GM23338 (cell line): ENCODE measurements around the gene THOP1. TPM values are rescaled to one million over a fixed set of nuclear protein-coding genes. Genes with fewer than 3 reads are reported as not detected.

ENCODE experiments used
- ATAC-seq: fragments of 200-7000 bp; cut with Tn5 transposase; 3 replicates; pipeline ENCODE4 v1.9.1; 2020
- DNase-seq: peaks from one replicate; pipeline ENCODE4 v3.0.0-alpha.2; 2015; ENCODE audit warnings: low spot score
- H2AFZ ChIP-seq: fragments of 200-600 bp; sonication (generic); 2 replicates; pipeline ENCODE4 v1.8.0; 2016; ENCODE audit warnings: antibody characterized with exemption, mild to moderate bottlenecking, moderate library complexity
- H3F3A ChIP-seq: fragments of 200-600 bp; sonication (generic); replicated peaks from 2 replicates; pipeline ENCODE4 v1.8.0; 2017; ENCODE audit warnings: antibody characterized with exemption, mixed run types, low read depth
- H3K27ac ChIP-seq: fragments of 200-600 bp; sonication (generic); 2 replicates; pipeline ENCODE4 v1.6.1; 2016; ENCODE audit warnings: low read depth
- H3K27me3 ChIP-seq: fragments of 200-600 bp; sonication (generic); 2 replicates; pipeline ENCODE4 v1.8.0; 2016; ENCODE audit warnings: mild to moderate bottlenecking, mixed run types, moderate library complexity; ENCODE audit not compliant: insufficient read depth
- H3K36me3 ChIP-seq: fragments of 200-600 bp; sonication (generic); 2 replicates; pipeline ENCODE4 v1.8.0; 2016; ENCODE audit warnings: mild to moderate bottlenecking; ENCODE audit not compliant: insufficient read depth
- H3K4me1 ChIP-seq: fragments of 200-600 bp; sonication (generic); 2 replicates; pipeline ENCODE4 v1.8.0; 2016; ENCODE audit warnings: mild to moderate bottlenecking, moderate library complexity; ENCODE audit not compliant: insufficient read depth
- H3K4me2 ChIP-seq: fragments of 200-600 bp; sonication (generic); 2 replicates; pipeline ENCODE4 v1.7.1; 2017; ENCODE audit warnings: mixed run types
- H3K4me3 ChIP-seq: fragments of 200-600 bp; sonication (generic); 2 replicates; pipeline ENCODE4 v1.6.1; 2016; ENCODE audit warnings: mixed run types
- H3K79me2 ChIP-seq: fragments of 200-600 bp; sonication (generic); replicated peaks from 2 replicates; pipeline ENCODE4 v1.8.0; 2017; ENCODE audit warnings: mild to moderate bottlenecking; ENCODE audit not compliant: insufficient read depth
- H3K9me2 ChIP-seq: fragments of 200-600 bp; sonication (generic); 2 replicates; pipeline ENCODE4 v1.8.0; 2017; ENCODE audit not compliant: insufficient read depth
- H4K20me1 ChIP-seq: fragments of 200-600 bp; sonication (generic); replicated peaks from 2 replicates; pipeline ENCODE4 v1.8.0; 2017; ENCODE audit warnings: mild to moderate bottlenecking; ENCODE audit not compliant: insufficient read depth
- H3K27ac Mint-ChIP-seq: 2 replicates; pipeline ENCODE4 v1.8.0; 2020; ENCODE audit warnings: inconsistent platforms, mild to moderate bottlenecking, moderate library complexity, mixed read lengths
- H3K27me3 Mint-ChIP-seq: 3 replicates; pipeline ENCODE4 v1.8.0; 2022; ENCODE audit warnings: low read depth, mild to moderate bottlenecking, moderate library complexity, mixed read lengths, inconsistent platforms; ENCODE audit not compliant: insufficient read depth, poor library complexity
- H3K36me3 Mint-ChIP-seq: 3 replicates; pipeline ENCODE4 v1.8.0; 2021; ENCODE audit warnings: low read depth, mild to moderate bottlenecking, inconsistent platforms, moderate library complexity, mixed read lengths
- H3K4me1 Mint-ChIP-seq: 3 replicates; pipeline ENCODE4 v1.8.0; 2020; ENCODE audit warnings: mild to moderate bottlenecking, inconsistent platforms, mixed read lengths
- H3K4me3 Mint-ChIP-seq: 3 replicates; pipeline ENCODE4 v1.8.0; 2021; ENCODE audit warnings: moderate library complexity, mild to moderate bottlenecking, inconsistent platforms, mixed read lengths
- H3K9me3 Mint-ChIP-seq: 3 replicates; pipeline ENCODE4 v1.8.0; 2020; ENCODE audit warnings: moderate library complexity, mild to moderate bottlenecking, inconsistent platforms, mixed read lengths
- EZH2 ChIP-seq: fragments of 200-600 bp; sonication (generic); IDR thresholded peaks from one replicate; pipeline ENCODE4 v1.8.0; 2017; ENCODE audit warnings: antibody characterized with exemption, mild to moderate bottlenecking, low read depth; ENCODE audit not compliant: unreplicated experiment
- EZH2phosphoT487 ChIP-seq: fragments of 200-600 bp; sonication (generic); IDR thresholded peaks from one replicate; pipeline ENCODE4 v1.8.1; 2018; ENCODE audit warnings: antibody characterized with exemption; ENCODE audit not compliant: unreplicated experiment
- POLR2AphosphoS5 ChIP-seq: IDR thresholded peaks from 2 replicates; pipeline ENCODE4 v1.6.1; 2016; ENCODE audit warnings: antibody characterized with exemption, low read depth
- STAT1 ChIP-seq: IDR thresholded peaks from one replicate; pipeline ENCODE4 v1.6.1; 2016; ENCODE audit warnings: antibody characterized with exemption; ENCODE audit not compliant: unreplicated experiment
- ZNF114 ChIP-seq: fragments of 250-450 bp; sonication (Bioruptor Pico); IDR thresholded peaks from 2 replicates; pipeline ENCODE4 v1.5.0; 2020; ENCODE audit warnings: mild to moderate bottlenecking, moderate library complexity
- polyA plus RNA-seq: library from polyadenylated mRNA; unstranded; fragments of >200 nt; fragmentation: Nextera tagmentation; extraction: Ambion mirVana; gene quantifications from 2 replicates; pipeline ENCODE4 v1.2.1, GENCODE V29; 2016
- total RNA-seq: library from RNA; depleted of rRNA; stranded (reverse); fragments of >200 nt; shearing (Covaris generic); gene quantifications from 2 replicates; pipeline ENCODE4 v1.2.3, GENCODE V29; 2014
- TF ChIP-seq, protein P1 (sequence below): fragments of 250-450 bp; sonication (Bioruptor Pico); IDR thresholded peaks from 2 replicates; pipeline ENCODE4 v1.5.0; 2020; ENCODE audit warnings: mild to moderate bottlenecking, moderate library complexity
- TF ChIP-seq, protein P2 (sequence below): IDR thresholded peaks from one replicate; pipeline ENCODE4 v1.6.1; 2018; ENCODE audit warnings: antibody characterized with exemption; ENCODE audit not compliant: unreplicated experiment
- TF ChIP-seq, protein P3 (sequence below): IDR thresholded peaks from 2 replicates; pipeline ENCODE4 v1.6.1; 2016; ENCODE audit warnings: antibody characterized with exemption
- TF ChIP-seq, protein P4 (sequence below), 2 experiments: fragments of 200-600 bp in 1 of 2; sonication (generic) in 1 of 2; conservative IDR thresholded peaks; 2 replicates each; pipeline versions ENCODE4 v1.5.1 to v1.6.1; 2016 to 2017; ENCODE audit warnings: antibody characterized with exemption in 2 of 2, low read depth in 2 of 2, mild to moderate bottlenecking in 2 of 2, moderate library complexity in 1 of 2

Gene THOP1
- total and polyA plus RNA-seq, 2 experiments from 2014 or later, result 110 to 229 TPM

DNA sequence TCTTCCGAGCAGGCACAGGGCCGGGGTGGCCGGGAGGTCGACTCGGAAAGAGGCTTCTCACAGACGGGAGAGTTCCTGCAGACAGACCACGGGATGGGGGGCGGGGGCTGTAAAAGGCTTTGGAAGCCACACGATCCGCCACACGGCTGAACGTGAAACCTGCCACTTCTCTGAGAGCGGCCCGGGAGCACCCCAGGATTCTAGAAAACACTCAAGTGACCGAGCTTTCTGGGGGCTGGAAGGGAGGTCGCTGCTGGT, 29.9 kb upstream of the THOP1 start (continued):
- no peak for TF ChIP-seq POLR2AphosphoS5
- TF ChIP-seq, protein P1, sequence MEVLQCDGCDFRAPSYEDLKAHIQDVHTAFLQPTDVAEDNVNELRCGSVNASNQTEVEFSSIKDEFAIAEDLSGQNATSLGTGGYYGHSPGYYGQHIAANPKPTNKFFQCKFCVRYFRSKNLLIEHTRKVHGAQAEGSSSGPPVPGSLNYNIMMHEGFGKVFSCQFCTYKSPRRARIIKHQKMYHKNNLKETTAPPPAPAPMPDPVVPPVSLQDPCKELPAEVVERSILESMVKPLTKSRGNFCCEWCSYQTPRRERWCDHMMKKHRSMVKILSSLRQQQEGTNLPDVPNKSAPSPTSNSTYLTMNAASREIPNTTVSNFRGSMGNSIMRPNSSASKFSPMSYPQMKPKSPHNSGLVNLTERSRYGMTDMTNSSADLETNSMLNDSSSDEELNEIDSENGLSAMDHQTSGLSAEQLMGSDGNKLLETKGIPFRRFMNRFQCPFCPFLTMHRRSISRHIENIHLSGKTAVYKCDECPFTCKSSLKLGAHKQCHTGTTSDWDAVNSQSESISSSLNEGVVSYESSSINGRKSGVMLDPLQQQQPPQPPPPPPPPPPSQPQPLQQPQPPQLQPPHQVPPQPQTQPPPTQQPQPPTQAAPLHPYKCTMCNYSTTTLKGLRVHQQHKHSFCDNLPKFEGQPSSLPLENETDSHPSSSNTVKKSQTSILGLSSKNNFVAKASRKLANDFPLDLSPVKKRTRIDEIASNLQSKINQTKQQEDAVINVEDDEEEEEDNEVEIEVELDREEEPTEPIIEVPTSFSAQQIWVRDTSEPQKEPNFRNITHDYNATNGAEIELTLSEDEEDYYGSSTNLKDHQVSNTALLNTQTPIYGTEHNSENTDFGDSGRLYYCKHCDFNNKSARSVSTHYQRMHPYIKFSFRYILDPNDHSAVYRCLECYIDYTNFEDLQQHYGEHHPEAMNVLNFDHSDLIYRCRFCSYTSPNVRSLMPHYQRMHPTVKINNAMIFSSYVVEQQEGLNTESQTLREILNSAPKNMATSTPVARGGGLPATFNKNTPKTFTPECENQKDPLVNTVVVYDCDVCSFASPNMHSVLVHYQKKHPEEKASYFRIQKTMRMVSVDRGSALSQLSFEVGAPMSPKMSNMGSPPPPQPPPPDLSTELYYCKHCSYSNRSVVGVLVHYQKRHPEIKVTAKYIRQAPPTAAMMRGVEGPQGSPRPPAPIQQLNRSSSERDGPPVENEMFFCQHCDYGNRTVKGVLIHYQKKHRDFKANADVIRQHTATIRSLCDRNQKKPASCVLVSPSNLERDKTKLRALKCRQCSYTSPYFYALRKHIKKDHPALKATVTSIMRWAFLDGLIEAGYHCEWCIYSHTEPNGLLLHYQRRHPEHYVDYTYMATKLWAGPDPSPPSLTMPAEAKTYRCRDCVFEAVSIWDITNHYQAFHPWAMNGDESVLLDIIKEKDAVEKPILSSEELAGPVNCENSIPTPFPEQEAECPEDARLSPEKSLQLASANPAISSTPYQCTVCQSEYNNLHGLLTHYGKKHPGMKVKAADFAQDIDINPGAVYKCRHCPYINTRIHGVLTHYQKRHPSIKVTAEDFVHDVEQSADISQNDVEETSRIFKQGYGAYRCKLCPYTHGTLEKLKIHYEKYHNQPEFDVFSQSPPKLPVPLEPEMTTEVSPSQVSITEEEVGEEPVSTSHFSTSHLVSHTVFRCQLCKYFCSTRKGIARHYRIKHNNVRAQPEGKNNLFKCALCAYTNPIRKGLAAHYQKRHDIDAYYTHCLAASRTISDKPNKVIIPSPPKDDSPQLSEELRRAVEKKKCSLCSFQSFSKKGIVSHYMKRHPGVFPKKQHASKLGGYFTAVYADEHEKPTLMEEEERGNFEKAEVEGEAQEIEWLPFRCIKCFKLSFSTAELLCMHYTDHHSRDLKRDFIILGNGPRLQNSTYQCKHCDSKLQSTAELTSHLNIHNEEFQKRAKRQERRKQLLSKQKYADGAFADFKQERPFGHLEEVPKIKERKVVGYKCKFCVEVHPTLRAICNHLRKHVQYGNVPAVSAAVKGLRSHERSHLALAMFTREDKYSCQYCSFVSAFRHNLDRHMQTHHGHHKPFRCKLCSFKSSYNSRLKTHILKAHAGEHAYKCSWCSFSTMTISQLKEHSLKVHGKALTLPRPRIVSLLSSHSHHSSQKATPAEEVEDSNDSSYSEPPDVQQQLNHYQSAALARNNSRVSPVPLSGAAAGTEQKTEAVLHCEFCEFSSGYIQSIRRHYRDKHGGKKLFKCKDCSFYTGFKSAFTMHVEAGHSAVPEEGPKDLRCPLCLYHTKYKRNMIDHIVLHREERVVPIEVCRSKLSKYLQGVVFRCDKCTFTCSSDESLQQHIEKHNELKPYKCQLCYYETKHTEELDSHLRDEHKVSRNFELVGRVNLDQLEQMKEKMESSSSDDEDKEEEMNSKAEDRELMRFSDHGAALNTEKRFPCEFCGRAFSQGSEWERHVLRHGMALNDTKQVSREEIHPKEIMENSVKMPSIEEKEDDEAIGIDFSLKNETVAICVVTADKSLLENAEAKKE (CRISPR knock-in tag), result no peak
- TF ChIP-seq EZH2phosphoT487, result no peak
- TF ChIP-seq, protein P2, sequence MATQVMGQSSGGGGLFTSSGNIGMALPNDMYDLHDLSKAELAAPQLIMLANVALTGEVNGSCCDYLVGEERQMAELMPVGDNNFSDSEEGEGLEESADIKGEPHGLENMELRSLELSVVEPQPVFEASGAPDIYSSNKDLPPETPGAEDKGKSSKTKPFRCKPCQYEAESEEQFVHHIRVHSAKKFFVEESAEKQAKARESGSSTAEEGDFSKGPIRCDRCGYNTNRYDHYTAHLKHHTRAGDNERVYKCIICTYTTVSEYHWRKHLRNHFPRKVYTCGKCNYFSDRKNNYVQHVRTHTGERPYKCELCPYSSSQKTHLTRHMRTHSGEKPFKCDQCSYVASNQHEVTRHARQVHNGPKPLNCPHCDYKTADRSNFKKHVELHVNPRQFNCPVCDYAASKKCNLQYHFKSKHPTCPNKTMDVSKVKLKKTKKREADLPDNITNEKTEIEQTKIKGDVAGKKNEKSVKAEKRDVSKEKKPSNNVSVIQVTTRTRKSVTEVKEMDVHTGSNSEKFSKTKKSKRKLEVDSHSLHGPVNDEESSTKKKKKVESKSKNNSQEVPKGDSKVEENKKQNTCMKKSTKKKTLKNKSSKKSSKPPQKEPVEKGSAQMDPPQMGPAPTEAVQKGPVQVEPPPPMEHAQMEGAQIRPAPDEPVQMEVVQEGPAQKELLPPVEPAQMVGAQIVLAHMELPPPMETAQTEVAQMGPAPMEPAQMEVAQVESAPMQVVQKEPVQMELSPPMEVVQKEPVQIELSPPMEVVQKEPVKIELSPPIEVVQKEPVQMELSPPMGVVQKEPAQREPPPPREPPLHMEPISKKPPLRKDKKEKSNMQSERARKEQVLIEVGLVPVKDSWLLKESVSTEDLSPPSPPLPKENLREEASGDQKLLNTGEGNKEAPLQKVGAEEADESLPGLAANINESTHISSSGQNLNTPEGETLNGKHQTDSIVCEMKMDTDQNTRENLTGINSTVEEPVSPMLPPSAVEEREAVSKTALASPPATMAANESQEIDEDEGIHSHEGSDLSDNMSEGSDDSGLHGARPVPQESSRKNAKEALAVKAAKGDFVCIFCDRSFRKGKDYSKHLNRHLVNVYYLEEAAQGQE, result no peak

DNA sequence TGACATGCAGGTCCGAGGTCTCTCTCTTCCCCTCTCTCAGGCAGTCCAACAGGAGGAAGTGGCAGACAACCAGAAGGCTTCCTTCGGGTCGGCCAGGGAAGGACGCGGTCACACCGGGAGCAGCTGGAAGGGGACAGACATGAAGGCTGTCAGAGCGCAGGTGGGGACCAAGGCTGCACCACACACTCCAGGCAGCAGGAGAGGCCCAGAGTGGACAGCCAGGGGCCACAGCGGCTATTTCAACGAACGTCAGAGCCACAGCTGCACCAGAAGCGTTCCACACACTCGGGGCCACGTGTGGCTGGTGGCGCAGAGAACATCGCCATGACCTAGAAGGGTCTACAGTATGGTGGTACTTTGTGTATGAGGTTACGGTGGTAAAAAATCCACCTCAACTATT, 29.5 kb upstream of the THOP1 start:
- Histone ChIP-seq H3K4me1 (no peaks in the 10 kb centered on the region), H2AFZ (no peak overlapping the region), H3F3A (no peaks in the 10 kb centered on the region), H3K4me3 (no peak overlapping the region), H3K27ac (no peak overlapping the region), H3K79me2 (no peaks in the 10 kb centered on the region), H4K20me1 (no peaks in the 10 kb centered on the region; the same call in 1 of the 2 replicates), H3K36me3 (peaks cover 6% of the 10 kb centered on the region), H3K27me3 (no peaks in the 10 kb centered on the region), H3K9me2 (no peaks in the 10 kb centered on the region), H3K4me2 (no peak overlapping the region)
- TF ChIP-seq, protein P2, result no peak
- TF ChIP-seq STAT1 (no peak), ZNF114 (no peak), EZH2 (no peak)
- TF ChIP-seq, protein P3, sequence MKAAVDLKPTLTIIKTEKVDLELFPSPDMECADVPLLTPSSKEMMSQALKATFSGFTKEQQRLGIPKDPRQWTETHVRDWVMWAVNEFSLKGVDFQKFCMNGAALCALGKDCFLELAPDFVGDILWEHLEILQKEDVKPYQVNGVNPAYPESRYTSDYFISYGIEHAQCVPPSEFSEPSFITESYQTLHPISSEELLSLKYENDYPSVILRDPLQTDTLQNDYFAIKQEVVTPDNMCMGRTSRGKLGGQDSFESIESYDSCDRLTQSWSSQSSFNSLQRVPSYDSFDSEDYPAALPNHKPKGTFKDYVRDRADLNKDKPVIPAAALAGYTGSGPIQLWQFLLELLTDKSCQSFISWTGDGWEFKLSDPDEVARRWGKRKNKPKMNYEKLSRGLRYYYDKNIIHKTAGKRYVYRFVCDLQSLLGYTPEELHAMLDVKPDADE, result no peak
- TF ChIP-seq, protein P4, sequence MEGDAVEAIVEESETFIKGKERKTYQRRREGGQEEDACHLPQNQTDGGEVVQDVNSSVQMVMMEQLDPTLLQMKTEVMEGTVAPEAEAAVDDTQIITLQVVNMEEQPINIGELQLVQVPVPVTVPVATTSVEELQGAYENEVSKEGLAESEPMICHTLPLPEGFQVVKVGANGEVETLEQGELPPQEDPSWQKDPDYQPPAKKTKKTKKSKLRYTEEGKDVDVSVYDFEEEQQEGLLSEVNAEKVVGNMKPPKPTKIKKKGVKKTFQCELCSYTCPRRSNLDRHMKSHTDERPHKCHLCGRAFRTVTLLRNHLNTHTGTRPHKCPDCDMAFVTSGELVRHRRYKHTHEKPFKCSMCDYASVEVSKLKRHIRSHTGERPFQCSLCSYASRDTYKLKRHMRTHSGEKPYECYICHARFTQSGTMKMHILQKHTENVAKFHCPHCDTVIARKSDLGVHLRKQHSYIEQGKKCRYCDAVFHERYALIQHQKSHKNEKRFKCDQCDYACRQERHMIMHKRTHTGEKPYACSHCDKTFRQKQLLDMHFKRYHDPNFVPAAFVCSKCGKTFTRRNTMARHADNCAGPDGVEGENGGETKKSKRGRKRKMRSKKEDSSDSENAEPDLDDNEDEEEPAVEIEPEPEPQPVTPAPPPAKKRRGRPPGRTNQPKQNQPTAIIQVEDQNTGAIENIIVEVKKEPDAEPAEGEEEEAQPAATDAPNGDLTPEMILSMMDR (conservative IDR thresholded peaks at IDR 0.05; ENCODE audit: low read depth in 2 of 2), result no peak
- DNase-seq (no peak), ATAC-seq (no peak)
- Mint-ChIP-seq H3K4me1 (no peaks in the 10 kb centered on the region), H3K27ac (no peak overlapping the region), H3K27me3 (peaks cover 16% of the 10 kb centered on the region), H3K9me3 (no peaks in the 10 kb centered on the region), H3K36me3 (peaks cover 55% of the 10 kb centered on the region), H3K4me3 (no peak overlapping the region)
